ENCODE measurements around the gene RRN3.
"Not testable (repeated sequence)": the region's sequence is repeated elsewhere in the genome, so short reads cannot be mapped to it uniquely, and the experiment has no call there.

Gene RRN3

DNA sequence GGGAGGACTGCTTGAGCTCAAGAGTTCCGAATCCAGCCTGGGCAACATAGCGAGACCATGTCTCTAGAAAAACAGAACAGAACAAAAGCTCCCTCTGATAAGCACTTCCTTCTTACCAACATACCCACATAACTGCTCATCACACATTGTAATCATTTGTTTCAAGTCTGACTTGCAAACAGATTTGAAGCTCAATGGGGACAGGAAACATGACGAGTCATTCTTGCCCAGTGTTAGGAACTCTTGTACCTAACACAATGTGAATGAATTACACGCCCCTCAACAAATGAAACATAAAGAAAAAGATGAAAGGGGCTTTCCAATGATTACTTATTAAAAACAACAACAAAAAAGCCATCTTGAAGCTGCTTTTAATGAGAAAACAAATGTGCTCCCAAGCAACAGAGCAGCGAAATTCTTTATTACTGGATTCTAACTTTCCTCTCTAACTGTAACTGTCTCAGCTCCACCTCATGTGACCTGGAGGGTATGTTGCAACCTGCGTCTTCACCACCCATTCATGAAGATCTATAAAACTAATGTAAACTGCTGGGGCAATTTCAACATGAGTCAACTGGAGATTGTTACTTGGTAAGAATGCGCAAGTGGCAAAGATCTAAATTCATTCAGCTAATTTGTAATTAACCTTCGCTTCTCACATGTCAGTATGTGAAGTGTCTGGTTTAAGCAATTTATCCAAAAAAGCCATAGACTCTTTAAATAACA is 31.8 kb downstream of the RRN3 start:
- H3K27me3 ChIP-seq (replicated peaks; ENCODE audit: control insufficient read depth, insufficient read depth, low read length, poor library complexity, severe bottlenecking); H3K4me3 ChIP-seq (ENCODE audit: insufficient read depth, low read depth, low read length, poor library complexity, severe bottlenecking); H3K27ac ChIP-seq (ENCODE audit: insufficient read depth, low read length, poor library complexity, severe bottlenecking); H3K9me3 ChIP-seq (ENCODE audit: control insufficient read depth, low read length); DNase-seq; H3K4me1 ChIP-seq (ENCODE audit: control insufficient read depth, insufficient read depth, low read length, poor library complexity, severe bottlenecking): not testable (repeated sequence)
- H3K36me3 ChIP-seq (ENCODE audit: control insufficient read depth, insufficient read depth, low read length) = peaks cover 19% of the 10 kb centered on the region

DNA sequence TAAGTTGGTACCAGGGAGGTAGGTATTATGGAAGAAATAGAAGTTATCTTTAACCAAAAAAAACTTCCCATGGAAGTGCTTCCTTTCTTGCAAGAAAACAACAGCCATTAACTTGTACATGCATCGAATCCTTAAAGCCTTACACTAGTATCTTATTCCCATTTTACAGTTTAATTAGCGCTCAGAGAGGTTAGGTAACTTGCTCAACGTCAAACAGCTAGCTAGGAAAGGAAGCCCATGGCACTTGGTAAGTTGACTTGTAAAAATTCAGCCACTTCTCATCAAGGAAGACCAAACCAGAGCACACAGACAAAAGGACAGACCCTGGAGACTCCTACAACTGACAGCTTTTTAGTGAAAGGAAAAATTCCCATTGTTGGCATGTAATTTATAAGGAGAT is 34.7 kb downstream of the RRN3 start:
- Histone ChIP-seq H3K27ac (ENCODE audit: insufficient read depth, low read length, poor library complexity, severe bottlenecking) (no peak overlapping the region), H3K4me3 (ENCODE audit: insufficient read depth, low read depth, low read length, poor library complexity, severe bottlenecking) (no peak overlapping the region), H3K4me1 (ENCODE audit: control insufficient read depth, insufficient read depth, low read length, poor library complexity, severe bottlenecking) (peaks cover 13% of the 10 kb centered on the region), H3K36me3 (ENCODE audit: control insufficient read depth, insufficient read depth, low read length) (peaks cover 19% of the 10 kb centered on the region), H3K27me3 (replicated peaks; ENCODE audit: control insufficient read depth, insufficient read depth, low read length, poor library complexity, severe bottlenecking) (no peaks in the 10 kb centered on the region), H3K9me3 (ENCODE audit: control insufficient read depth, low read length) (no peaks in the 10 kb centered on the region)
- no peak for DNase-seq

DNA sequence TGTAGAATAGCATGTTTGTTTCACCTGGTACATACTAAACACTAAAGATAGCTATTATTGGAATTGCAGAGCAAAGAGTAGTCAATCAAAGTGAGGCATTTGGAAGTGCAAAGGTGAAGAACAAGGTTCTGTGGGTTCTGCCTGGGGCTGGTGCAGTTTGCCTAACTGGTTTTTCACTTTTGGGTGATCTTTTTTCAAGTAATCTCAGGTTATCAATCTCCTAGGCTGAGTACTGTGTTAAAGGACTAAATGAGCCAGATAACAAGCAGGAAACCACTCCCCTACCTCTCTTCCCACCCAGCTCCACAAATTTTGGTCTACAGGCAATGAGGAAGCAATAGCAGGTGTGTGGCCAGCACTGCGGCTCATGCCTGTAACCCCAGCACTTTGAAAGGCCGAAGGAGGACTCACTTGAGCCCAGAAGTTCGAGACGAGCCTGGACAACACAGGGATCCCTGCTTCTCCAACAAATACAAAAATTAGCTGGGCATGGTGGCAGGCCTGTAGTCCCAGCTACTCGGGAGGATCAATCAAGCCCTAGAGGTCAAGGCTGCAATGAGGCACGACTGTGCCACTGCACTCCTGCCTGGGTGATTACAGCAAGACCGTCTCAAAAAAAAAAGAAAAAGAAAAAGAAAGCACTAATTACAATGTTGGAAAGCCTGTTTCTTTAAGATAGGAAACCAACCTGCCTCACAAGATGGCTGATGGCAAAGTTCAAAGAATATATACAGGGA is 36.2 kb downstream of the RRN3 start:
- Histone ChIP-seq H3K27ac (ENCODE audit: insufficient read depth, low read length, poor library complexity, severe bottlenecking) (no peak overlapping the region), H3K4me1 (ENCODE audit: control insufficient read depth, insufficient read depth, low read length, poor library complexity, severe bottlenecking) (peaks cover 13% of the 10 kb centered on the region), H3K9me3 (ENCODE audit: control insufficient read depth, low read length) (no peaks in the 10 kb centered on the region), H3K4me3 (ENCODE audit: insufficient read depth, low read depth, low read length, poor library complexity, severe bottlenecking) (no peak overlapping the region), H3K36me3 (ENCODE audit: control insufficient read depth, insufficient read depth, low read length) (peaks cover 19% of the 10 kb centered on the region), H3K27me3 (replicated peaks; ENCODE audit: control insufficient read depth, insufficient read depth, low read length, poor library complexity, severe bottlenecking) (no peaks in the 10 kb centered on the region)
- no peak for DNase-seq

DNA sequence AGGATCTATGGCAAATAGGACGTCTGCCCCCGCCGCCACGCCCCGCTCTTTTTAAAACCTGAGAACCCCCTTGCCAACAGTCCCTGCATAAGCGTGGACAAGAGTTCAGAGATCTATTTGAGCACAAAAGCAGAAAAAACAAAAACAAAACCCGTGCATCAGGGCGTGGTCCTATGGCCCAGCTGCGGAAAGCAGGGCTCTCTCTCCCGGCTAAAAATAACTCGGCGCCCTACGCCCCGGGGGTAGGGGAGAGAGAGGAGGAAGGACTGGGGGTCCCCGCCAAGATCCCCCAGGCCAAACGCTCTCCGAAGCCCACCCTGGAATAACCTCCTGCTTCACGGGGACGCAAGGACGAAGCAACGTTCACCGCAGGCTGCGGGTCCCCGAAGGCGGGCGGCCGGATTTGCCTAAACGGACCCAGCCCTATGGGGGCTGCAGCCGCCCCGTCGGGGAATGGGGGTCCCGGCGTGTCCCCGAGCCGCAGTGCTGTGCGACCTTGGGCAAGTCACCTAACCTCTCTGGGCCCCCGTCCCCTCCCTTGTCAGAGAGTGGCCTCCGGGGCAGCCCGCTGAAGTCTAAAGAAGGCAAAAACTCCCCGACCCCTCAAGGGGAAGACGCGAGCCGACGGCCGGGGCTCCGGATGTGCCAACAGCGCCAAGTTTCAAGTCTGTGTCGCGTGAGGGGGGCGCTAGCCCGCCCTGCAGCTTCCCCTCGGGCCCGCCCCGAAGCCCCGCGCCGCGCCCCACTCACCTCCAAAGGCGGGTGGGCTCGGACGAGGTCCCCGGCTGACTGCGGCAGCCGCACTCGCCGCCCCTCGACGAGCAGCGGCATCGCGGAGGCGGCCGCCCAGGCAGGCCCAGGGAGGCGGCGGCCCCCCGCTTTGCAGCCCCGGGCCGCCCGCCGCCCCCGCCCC is 38.7 kb downstream of the RRN3 start:
- no peaks in the 10 kb centered on the region for H3K27me3 ChIP-seq (replicated peaks; ENCODE audit: control insufficient read depth, insufficient read depth, low read length, poor library complexity, severe bottlenecking)
- H3K27ac ChIP-seq (ENCODE audit: insufficient read depth, low read length, poor library complexity, severe bottlenecking) = peak overlapping the region; percentile 70
- H3K4me1 ChIP-seq (ENCODE audit: control insufficient read depth, insufficient read depth, low read length, poor library complexity, severe bottlenecking) = peaks cover 13% of the 10 kb centered on the region
- H3K9me3 ChIP-seq (ENCODE audit: control insufficient read depth, low read length) = no peaks in the 10 kb centered on the region
- H3K36me3 ChIP-seq (ENCODE audit: control insufficient read depth, insufficient read depth, low read length) = peaks cover under 1% of the 10 kb centered on the region
- peak overlapping the region; percentile 97 for H3K4me3 ChIP-seq (ENCODE audit: insufficient read depth, low read depth, low read length, poor library complexity, severe bottlenecking)
- DNase-seq = no peak

DNA sequence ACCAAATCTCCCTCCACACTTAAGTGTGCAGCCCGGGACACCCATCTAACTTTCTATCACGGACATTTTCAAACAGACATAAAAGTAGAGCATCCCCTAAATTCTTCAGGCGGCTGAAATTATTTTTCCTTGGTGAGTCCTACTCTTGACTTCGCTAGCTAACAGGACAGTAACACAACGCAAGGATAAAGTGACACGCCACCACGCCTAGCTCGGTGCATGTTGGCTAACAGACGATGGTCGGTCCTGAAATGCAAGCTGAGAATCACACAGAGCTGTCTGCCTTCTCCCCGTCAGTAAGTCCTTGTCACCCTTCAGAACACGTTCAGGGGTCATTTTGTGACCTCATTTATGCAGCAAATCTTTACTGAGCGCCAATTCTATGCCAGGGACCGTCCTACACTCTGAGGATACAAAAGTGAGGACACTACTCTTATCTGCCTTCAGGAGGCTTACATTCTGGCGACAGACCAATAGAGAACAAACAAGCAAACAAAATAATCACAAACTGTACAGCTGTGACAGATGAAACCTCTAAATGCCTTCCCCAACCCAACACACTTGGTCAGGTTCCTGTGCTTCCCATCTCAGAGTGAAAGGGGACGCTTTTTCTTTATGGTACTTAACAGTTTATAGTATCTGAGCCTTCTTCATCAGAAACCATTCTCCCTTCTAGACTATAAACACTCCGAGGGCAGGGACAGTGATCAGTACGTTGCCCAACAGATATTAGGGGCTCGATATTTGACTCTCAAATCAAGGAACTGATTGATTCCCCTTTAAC is 39.5 kb downstream of the RRN3 start:
- no peaks in the 10 kb centered on the region for H3K9me3 ChIP-seq (ENCODE audit: control insufficient read depth, low read length)
- DNase-seq = no peak
- no peaks in the 10 kb centered on the region for H3K36me3 ChIP-seq (ENCODE audit: control insufficient read depth, insufficient read depth, low read length)
- H3K4me3 ChIP-seq (ENCODE audit: insufficient read depth, low read depth, low read length, poor library complexity, severe bottlenecking) = peak overlapping the region; percentile 97
- peaks cover 13% of the 10 kb centered on the region for H3K4me1 ChIP-seq (ENCODE audit: control insufficient read depth, insufficient read depth, low read length, poor library complexity, severe bottlenecking)
- no peak overlapping the region for H3K27ac ChIP-seq (ENCODE audit: insufficient read depth, low read length, poor library complexity, severe bottlenecking)
- H3K27me3 ChIP-seq (replicated peaks; ENCODE audit: control insufficient read depth, insufficient read depth, low read length, poor library complexity, severe bottlenecking) = no peaks in the 10 kb centered on the region

DNA sequence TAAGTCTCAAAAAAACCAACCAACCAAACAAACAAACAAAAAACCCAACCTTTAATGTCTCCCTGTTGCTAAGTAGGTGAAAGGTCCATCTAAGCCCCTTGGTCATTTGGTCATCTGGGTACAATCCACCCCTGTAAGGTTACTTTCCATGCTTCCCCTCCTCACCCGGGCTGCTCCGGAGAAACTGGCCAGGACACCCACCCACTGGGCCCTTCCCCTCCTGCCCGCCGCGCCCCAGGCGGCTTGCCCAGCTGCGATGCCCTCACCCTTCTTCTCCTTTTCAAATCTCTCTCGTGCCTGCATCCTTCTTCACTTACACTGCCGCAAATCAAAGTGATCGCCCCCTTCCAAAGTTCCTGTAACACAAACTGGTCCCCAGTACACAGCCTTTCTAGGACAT is 40.2 kb downstream of the RRN3 start:
- Histone ChIP-seq H3K27ac (ENCODE audit: insufficient read depth, low read length, poor library complexity, severe bottlenecking) (no peak overlapping the region), H3K36me3 (ENCODE audit: control insufficient read depth, insufficient read depth, low read length) (no peaks in the 10 kb centered on the region), H3K9me3 (ENCODE audit: control insufficient read depth, low read length) (no peaks in the 10 kb centered on the region), H3K4me1 (ENCODE audit: control insufficient read depth, insufficient read depth, low read length, poor library complexity, severe bottlenecking) (peaks cover 13% of the 10 kb centered on the region), H3K4me3 (ENCODE audit: insufficient read depth, low read depth, low read length, poor library complexity, severe bottlenecking) (no peak overlapping the region), H3K27me3 (replicated peaks; ENCODE audit: control insufficient read depth, insufficient read depth, low read length, poor library complexity, severe bottlenecking) (no peaks in the 10 kb centered on the region)
- no peak for DNase-seq

DNA sequence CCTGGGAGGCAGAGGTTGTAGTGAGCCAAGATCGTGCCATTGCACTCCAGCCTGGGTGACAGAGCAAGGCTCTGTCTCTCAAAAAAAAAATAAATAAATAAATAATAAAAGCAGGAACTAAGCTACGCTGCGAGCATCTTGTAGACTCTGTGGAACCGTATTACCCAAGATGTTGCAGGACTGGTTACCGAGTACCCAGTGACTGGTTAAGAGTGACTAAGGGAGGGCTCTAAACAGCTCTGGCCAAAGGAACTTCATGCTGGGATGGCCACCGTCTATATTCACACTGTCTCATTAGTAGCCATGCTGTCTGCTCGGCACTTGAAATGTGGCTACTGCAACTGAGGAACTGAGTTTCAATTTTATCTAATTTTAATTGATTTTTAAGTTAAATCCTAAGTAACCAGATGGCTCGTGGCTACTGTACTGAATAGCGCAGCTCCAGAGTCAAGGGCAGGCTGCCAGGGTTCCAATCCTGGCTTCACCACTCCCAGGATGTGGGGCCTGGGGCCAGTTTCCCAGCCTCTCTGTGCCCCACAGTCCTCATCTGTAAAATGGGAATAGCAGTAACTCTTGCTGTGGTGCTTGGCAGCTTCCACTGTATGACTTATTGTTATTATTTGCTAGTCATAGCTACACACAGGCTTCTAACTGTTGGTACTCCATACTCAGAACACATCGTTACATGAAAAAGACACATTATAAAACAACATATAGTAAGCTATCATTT is 41.2 kb downstream of the RRN3 start:
- DNase-seq = no peak
- H3K27ac ChIP-seq (ENCODE audit: insufficient read depth, low read length, poor library complexity, severe bottlenecking) = no peak overlapping the region
- peaks cover 13% of the 10 kb centered on the region for H3K4me1 ChIP-seq (ENCODE audit: control insufficient read depth, insufficient read depth, low read length, poor library complexity, severe bottlenecking)
- H3K9me3 ChIP-seq (ENCODE audit: control insufficient read depth, low read length) = no peaks in the 10 kb centered on the region
- no peaks in the 10 kb centered on the region for H3K27me3 ChIP-seq (replicated peaks; ENCODE audit: control insufficient read depth, insufficient read depth, low read length, poor library complexity, severe bottlenecking)
- H3K4me3 ChIP-seq (ENCODE audit: insufficient read depth, low read depth, low read length, poor library complexity, severe bottlenecking) = no peak overlapping the region
- H3K36me3 ChIP-seq (ENCODE audit: control insufficient read depth, insufficient read depth, low read length) = no peaks in the 10 kb centered on the region

DNA sequence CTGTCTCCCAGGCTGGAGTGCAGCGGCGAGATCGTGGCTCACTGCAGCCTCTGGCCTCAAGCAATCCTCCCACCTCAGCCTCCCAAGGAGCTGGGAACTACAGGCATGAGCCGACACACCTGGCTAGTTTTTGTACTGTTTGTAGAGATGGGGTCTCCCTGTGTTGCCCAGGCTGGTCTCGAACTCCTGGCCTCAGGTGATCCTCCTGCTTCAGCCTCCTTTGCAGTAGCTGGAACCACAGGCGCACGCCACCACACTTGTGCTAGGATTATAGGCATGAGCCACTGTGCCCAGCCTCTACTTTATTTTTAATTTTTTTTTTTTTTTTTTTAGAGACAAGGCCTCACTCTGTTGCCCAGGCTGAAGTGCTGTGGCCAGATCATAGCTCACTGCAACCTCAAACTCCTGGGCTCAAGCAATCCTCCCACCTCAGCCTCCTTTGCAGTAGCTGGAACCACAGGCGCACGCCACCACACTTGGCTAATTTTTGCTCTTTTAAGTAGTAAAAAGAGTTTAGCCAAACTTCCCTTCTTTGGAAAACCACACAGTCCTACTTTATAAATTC is 42.6 kb downstream of the RRN3 start:
- Histone ChIP-seq H3K4me3 (ENCODE audit: insufficient read depth, low read depth, low read length, poor library complexity, severe bottlenecking) (no peak overlapping the region), H3K9me3 (ENCODE audit: control insufficient read depth, low read length) (no peaks in the 10 kb centered on the region), H3K27ac (ENCODE audit: insufficient read depth, low read length, poor library complexity, severe bottlenecking) (no peak overlapping the region), H3K36me3 (ENCODE audit: control insufficient read depth, insufficient read depth, low read length) (no peaks in the 10 kb centered on the region), H3K4me1 (ENCODE audit: control insufficient read depth, insufficient read depth, low read length, poor library complexity, severe bottlenecking) (peaks cover 12% of the 10 kb centered on the region), H3K27me3 (replicated peaks; ENCODE audit: control insufficient read depth, insufficient read depth, low read length, poor library complexity, severe bottlenecking) (no peaks in the 10 kb centered on the region)
- DNase-seq = no peak

DNA sequence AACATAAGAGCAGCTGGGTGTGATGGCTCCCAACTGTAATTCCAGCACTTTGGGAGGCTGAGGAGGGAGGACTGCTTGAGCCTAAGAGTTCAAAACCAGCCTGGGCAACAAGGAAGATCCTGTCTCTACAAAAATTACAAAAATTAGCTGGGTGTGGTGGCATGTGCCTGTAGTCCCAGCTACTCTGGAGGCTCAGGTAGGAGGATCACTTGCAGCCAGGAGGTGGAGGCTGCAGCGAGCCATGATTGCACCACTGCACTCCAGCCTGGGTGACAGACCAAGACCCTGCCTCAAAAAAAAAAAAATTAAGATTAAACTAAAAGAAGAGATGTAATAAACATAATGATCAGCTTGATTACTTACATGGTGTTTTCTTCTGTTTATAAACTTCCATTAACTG is 43.6 kb downstream of the RRN3 start:
- H3K27me3 ChIP-seq (replicated peaks; ENCODE audit: control insufficient read depth, insufficient read depth, low read length, poor library complexity, severe bottlenecking); H3K27ac ChIP-seq (ENCODE audit: insufficient read depth, low read length, poor library complexity, severe bottlenecking); H3K9me3 ChIP-seq (ENCODE audit: control insufficient read depth, low read length); H3K4me3 ChIP-seq (ENCODE audit: insufficient read depth, low read depth, low read length, poor library complexity, severe bottlenecking); H3K36me3 ChIP-seq (ENCODE audit: control insufficient read depth, insufficient read depth, low read length); H3K4me1 ChIP-seq (ENCODE audit: control insufficient read depth, insufficient read depth, low read length, poor library complexity, severe bottlenecking); DNase-seq: not testable (repeated sequence)

Measured in effector memory CD4-positive, alpha-beta T cell (primary cell).